ENCODE results near the gene PTHLH.

PTHLH gene

DNA sequence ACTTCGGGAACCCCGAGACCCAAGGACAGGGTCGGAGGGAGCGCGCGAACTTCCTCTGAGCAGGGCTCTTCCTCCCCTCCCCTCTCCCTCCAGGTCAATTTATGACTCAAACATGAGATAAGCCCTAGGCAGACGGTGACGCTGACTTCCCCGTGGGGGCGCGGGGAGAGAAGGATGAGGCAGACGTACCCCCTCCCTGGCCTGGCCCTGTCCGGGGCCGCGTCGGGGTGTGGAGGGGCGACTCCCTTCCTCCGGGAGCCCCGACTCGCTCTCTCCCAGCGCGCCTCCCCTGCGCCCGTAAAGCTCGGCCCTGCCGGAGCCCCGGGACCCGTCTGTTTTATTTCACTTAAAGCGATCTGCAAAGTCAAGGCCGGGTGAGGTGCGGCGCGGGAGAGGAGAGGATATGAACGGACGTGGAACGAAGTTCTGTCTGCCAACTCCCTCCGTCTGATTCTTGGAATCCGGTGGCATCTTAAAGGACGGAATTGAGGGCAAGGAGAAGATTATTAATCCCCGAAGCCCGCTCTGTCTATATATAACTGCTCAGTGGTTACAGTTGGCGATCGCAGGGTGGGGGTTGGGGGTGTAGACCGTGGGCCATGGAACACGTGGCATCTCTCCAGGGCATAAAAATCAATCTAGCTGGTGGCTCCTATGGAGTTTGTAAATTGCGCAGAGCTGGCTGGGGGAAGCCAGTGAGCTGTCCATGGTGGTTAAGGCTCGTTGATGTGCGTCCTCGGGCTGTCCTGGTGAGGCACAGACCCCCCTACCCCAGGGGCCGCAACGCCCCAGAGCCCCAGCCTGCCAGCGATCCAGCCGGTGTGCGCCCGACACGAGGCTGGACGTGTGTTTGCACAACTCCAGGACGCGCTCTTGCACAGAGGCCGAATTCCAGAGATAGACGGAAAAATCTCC lies 2.9 kb upstream of the PTHLH start:
- no peak overlapping the region for H3K27ac ChIP-seq
- TF ChIP-seq, protein P1, sequence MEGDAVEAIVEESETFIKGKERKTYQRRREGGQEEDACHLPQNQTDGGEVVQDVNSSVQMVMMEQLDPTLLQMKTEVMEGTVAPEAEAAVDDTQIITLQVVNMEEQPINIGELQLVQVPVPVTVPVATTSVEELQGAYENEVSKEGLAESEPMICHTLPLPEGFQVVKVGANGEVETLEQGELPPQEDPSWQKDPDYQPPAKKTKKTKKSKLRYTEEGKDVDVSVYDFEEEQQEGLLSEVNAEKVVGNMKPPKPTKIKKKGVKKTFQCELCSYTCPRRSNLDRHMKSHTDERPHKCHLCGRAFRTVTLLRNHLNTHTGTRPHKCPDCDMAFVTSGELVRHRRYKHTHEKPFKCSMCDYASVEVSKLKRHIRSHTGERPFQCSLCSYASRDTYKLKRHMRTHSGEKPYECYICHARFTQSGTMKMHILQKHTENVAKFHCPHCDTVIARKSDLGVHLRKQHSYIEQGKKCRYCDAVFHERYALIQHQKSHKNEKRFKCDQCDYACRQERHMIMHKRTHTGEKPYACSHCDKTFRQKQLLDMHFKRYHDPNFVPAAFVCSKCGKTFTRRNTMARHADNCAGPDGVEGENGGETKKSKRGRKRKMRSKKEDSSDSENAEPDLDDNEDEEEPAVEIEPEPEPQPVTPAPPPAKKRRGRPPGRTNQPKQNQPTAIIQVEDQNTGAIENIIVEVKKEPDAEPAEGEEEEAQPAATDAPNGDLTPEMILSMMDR (conservative IDR thresholded peaks at IDR 0.05) = no peak
- no peak for TF ChIP-seq ZFX (IDR thresholded peaks at IDR 0.05)

DNA sequence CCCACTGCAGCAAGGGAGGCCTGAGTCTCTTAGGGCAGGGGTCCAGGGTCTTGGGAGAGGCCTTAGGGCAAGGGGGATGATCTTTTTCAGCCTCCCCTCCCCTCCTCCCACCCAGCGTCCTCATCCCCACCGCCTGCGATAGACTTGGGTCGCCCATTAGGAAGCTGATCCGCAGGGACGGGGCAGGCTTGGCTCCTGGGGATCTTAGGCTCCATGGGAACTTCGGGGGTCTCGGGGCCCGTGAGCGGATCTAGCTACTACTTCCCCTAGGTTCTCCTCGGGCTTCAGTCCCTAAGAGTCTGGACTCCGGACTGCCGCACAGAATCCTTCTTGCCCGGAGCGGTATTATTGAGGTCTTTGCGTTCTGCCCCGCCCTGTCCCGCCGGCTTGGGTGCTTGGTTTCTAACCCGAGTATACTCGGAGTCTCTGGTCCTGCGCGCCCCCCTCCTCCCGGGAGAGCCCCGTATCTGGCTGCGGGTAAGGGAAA lies 2.2 kb upstream of the PTHLH start:
- no peak overlapping the region for H3K27ac ChIP-seq
- TF ChIP-seq ZFX (IDR thresholded peaks at IDR 0.05) = no peak
- TF ChIP-seq, protein P1 (conservative IDR thresholded peaks at IDR 0.05) = no peak

DNA sequence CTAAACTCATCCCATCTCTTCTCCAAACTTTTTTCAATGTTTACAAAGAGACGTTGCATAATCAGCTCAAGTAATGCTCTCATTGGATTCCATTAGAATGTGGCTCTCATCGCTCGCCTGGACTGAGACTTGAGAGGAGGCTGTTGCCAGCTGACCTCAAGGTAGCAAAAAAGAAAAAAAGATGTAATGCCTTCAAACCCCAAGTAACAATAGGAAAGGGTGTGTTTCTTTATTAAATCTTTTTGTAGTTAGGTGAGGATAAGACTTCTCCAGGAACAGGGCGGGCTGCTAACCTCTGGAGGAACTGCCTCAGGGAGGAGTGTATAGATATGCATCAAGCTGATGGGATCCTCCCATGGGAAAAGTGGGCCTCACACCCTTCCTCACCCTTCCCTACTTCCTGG lies 956 bp upstream of the PTHLH start:
- no peak overlapping the region for H3K27ac ChIP-seq
- TF ChIP-seq, protein P1 (conservative IDR thresholded peaks at IDR 0.05) = no peak
- no peak for TF ChIP-seq ZFX (IDR thresholded peaks at IDR 0.05)

DNA sequence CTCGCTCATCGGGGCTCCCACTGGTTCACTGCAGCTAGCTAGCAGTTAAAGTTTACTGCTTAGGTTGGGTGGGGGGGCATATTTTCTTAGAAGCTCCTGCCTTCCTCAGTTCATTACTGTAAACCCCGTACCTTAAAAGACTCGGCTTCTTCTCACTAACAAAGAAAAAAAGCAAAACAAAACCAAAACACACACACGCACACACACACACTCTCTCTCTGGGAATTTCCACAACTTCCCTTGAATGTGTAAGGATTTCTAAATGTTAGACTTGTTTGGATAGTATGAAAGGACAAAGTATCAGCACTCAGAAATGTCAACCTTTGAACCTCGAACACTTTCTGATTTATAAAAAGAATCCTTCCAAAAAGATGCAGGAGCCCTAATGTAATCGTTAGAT lies 927 bp downstream of the PTHLH start:
- no peak for TF ChIP-seq ZFX (IDR thresholded peaks at IDR 0.05)
- TF ChIP-seq, protein P1 (conservative IDR thresholded peaks at IDR 0.05) = no peak
- H3K27ac ChIP-seq = no peak overlapping the region

DNA sequence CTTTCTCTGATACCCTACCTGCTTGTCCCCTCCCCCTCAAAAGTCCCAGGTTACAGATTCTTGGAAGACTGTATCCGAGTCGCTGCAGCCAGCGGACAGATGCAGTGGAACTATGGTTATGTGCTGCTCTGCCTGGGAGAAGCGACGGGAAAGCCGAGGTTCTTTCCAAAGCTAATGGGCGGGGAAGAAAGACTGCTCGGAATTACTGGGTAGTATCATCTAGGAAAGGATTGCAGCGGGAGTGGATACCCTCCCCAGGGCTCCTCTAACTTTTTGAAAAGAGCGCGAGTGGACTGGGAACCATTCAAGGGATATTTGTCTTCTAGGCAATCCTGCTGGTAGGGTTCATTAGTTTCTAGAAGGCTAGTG lies 1.4 kb downstream of the PTHLH start:
- no peak overlapping the region for H3K27ac ChIP-seq
- TF ChIP-seq, protein P1 (conservative IDR thresholded peaks at IDR 0.05) = no peak
- TF ChIP-seq ZFX (IDR thresholded peaks at IDR 0.05) = no peak

DNA sequence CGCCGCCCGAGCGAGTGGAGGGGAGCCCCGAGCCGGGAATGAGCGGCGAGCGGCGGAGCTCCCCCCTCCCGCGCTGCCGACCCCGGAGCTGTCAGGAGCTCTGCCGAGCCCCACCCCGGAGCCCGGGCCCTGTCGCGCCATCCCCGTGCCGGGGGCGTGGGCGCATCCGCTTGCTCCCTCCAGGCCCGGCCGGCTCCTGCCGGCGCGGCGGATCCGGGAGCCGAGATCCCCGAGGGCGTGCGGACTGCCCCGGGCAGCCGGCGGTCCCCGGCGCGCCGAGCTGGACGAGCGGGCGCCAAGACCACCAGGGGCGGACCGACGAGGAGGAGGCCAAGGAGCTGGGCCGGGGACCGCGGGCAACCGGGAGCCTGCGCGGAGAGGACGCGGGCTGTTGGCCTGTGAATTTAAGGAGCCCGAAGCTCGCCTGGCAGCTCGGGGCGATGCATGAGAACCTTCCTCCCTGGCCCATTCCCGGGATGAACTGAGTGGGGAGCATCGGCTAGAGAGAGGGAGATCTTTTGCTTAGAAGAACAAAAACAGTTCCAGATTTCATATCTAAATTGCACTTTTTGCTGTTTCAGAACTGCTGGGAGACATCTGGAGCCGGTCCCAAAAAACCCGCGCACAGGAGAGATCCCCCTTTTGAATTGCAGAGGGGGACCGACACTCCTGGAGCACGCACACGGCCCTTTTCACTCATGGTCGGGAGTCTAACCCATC lies 2.0 kb downstream of the PTHLH start:
- no peak overlapping the region for H3K27ac ChIP-seq
- no peak for TF ChIP-seq ZFX (IDR thresholded peaks at IDR 0.05)
- TF ChIP-seq, protein P1 (conservative IDR thresholded peaks at IDR 0.05) = peak; percentile 36

Measured in C4-2B (cell line).